HCT116 (cell line): Measurements from ENCODE around the gene PNLDC1. TPM values are rescaled to one million over a fixed set of nuclear protein-coding genes. Genes with fewer than 3 reads are reported as not detected.

Experiments used
- ATAC-seq: fragments of 200-7000 bp; cut with Tn5 transposase; 2 replicates; pipeline ENCODE4 v1.9.1; 2020; ENCODE audit warnings: mild to moderate bottlenecking, moderate library complexity
- BruUV-seq: library from RNA; stranded (reverse); fragments of 400-500 nt; replicated peaks from 2 replicates; lab custom pipeline; 2021; lab: Mats Ljungman, UMichigan
- CTCF ChIA-PET: fragments of 300-600 bp; sonication (Branson Sonifier 250); formaldehyde crosslinking; loops from one replicate; lab custom pipeline; 2021; ENCODE audit warnings: antibody characterized with exemption; lab: Charles Lee
- POLR2A ChIA-PET: fragments of 300-600, 350-600 bp; sonication (Branson Sonifier 250); formaldehyde crosslinking; loops from one replicate; lab custom pipeline; 2021; ENCODE audit warnings: antibody characterized with exemption; lab: Charles Lee
- RAD21 ChIA-PET, 2 experiments: fragments of 300-600 bp; sonication (Branson Sonifier 250); formaldehyde crosslinking; loops; one replicate each; lab custom pipeline; 2023; ENCODE audit warnings: low total read pairs in 2 of 2; ENCODE audit not compliant: uncharacterized antibody in 2 of 2, unreplicated experiment in 2 of 2, low non-redundant PET in 1 of 2; lab: Charles Lee
- DNase-seq: peaks from one replicate; pipeline ENCODE4 v3.0.0-alpha.2; 2010; ENCODE audit warnings: low read depth, low spot score
- H2AFZ ChIP-seq: fragments of 200-600 bp; shearing (Covaris generic), sonication (generic); 2 replicates; pipeline ENCODE4 v1.6.1; 2017; ENCODE audit warnings: low read depth, mixed run types, mixed read lengths, antibody characterized with exemption, low read length; ENCODE audit not compliant: poor library complexity, severe bottlenecking
- H3K27ac ChIP-seq: 2 replicates; pipeline ENCODE4 v1.5.1; 2012; ENCODE audit warnings: low read depth, low read length
- H3K27me3 ChIP-seq: fragments of 200-600 bp; sonication (generic); 2 replicates; pipeline ENCODE4 v1.6.1; 2016; ENCODE audit warnings: mixed run types, low read length, mixed read lengths; ENCODE audit not compliant: insufficient read depth
- H3K36me3 ChIP-seq, 2 experiments: fragments of 200-500 bp in 1 of 2; fragments of 200-600 bp in 1 of 2; sonication (Bioruptor generic) in 1 of 2; sonication (generic) in 1 of 2; 2 replicates each; pipeline versions ENCODE4 v1.5.1 to v1.6.1; 2014 to 2016; ENCODE audit warnings: low read length in 2 of 2, inconsistent platforms in 1 of 2, mixed read lengths in 1 of 2, mixed run types in 1 of 2; ENCODE audit not compliant: insufficient read depth in 2 of 2, control insufficient read depth in 1 of 2
- H3K4me1 ChIP-seq, 2 experiments: fragments of 200-600 bp in 1 of 2; sonication (generic) in 1 of 2; 2 replicates each; pipeline versions ENCODE4 v1.5.1 to v1.6.1; 2012 to 2017; ENCODE audit warnings: low read length in 2 of 2, inconsistent platforms in 1 of 2, mild to moderate bottlenecking in 1 of 2, mixed read lengths in 1 of 2, mixed run types in 1 of 2, moderate library complexity in 1 of 2; ENCODE audit not compliant: insufficient read depth in 2 of 2, control insufficient read depth in 1 of 2
- H3K4me2 ChIP-seq: fragments of 200-600 bp; sonication (generic); 2 replicates; pipeline ENCODE4 v1.6.1; 2017; ENCODE audit warnings: mixed run types, low read length, mixed read lengths
- H3K4me3 ChIP-seq, 2 experiments: fragments of 200-600 bp in 1 of 2; sonication (generic) in 1 of 2; replicated peaks in 1 of 2; 2 replicates each; pipeline ENCODE4 v1.5.1; 2011 to 2016; ENCODE audit warnings: low read length in 2 of 2, control low read depth in 1 of 2, low read depth in 1 of 2, mild to moderate bottlenecking in 1 of 2, mixed read lengths in 1 of 2, mixed run types in 1 of 2
- H3K79me2 ChIP-seq: fragments of 200-600 bp; sonication (generic); 2 replicates; pipeline ENCODE4 v1.6.1; 2017; ENCODE audit warnings: mild to moderate bottlenecking, mixed run types, low read length, moderate library complexity, mixed read lengths; ENCODE audit not compliant: insufficient read depth
- H3K9ac ChIP-seq: fragments of 200-600 bp; sonication (generic); 2 replicates; pipeline ENCODE4 v1.6.1; 2016; ENCODE audit warnings: low read length, mixed read lengths
- H3K9me2 ChIP-seq: fragments of 200-600 bp; sonication (generic), shearing (Covaris generic); 2 replicates; pipeline ENCODE4 v1.6.1; 2017; ENCODE audit warnings: mixed run types, mild to moderate bottlenecking, moderate library complexity; ENCODE audit not compliant: insufficient read depth
- H3K9me3 ChIP-seq, 2 experiments: fragments of 200-500 bp in 1 of 2; fragments of 200-600 bp in 1 of 2; sonication (Bioruptor generic) in 1 of 2; sonication (generic) in 1 of 2; 2 replicates each; pipeline ENCODE4 v1.6.1; 2014 to 2017; ENCODE audit warnings: low read length in 2 of 2, mixed read lengths in 2 of 2, inconsistent platforms in 1 of 2, low read depth in 1 of 2, mild to moderate bottlenecking in 1 of 2, mixed run types in 1 of 2, moderate library complexity in 1 of 2; ENCODE audit not compliant: control insufficient read depth in 1 of 2, insufficient read depth in 1 of 2
- H4K20me1 ChIP-seq: fragments of 200-600 bp; sonication (generic), shearing (Covaris generic); 2 replicates; pipeline ENCODE4 v1.6.1; 2017; ENCODE audit warnings: mixed run types, mild to moderate bottlenecking, moderate library complexity; ENCODE audit not compliant: insufficient read depth
- ATF3 ChIP-seq: IDR thresholded peaks from 2 replicates; pipeline ENCODE4 v1.6.1; 2012
- CBX3 ChIP-seq: IDR thresholded peaks from 2 replicates; pipeline ENCODE4 v1.6.1; 2012; ENCODE audit warnings: low read depth
- EGR1 ChIP-seq: IDR thresholded peaks from 2 replicates; pipeline ENCODE4 v1.6.1; 2012; ENCODE audit warnings: low read depth
- EZH2 ChIP-seq: fragments of 200-600 bp; sonication (generic); IDR thresholded peaks from 2 replicates; pipeline ENCODE4 v1.6.1; 2017; ENCODE audit warnings: antibody characterized with exemption, mixed run types
- EZH2phosphoT487 ChIP-seq: fragments of 200-600 bp; IDR thresholded peaks from 2 replicates; pipeline ENCODE4 v1.6.1; 2018; ENCODE audit warnings: antibody characterized with exemption, borderline replicate concordance
- MAX ChIP-seq: IDR thresholded peaks from 2 replicates; pipeline ENCODE4 v1.6.1; 2012
- POLR2AphosphoS5 ChIP-seq: IDR thresholded peaks from 2 replicates; pipeline ENCODE4 v1.6.1; 2011; ENCODE audit warnings: mild to moderate bottlenecking, low read depth, low read length, moderate library complexity
- SP1 ChIP-seq: IDR thresholded peaks from 2 replicates; pipeline ENCODE4 v1.6.1; 2012; ENCODE audit warnings: low read depth
- YY1 ChIP-seq: IDR thresholded peaks from 2 replicates; pipeline ENCODE4 v1.6.1; 2011; ENCODE audit warnings: low read length, low read depth, moderate library complexity, mild to moderate bottlenecking; ENCODE audit not compliant: insufficient replicate concordance; ENCODE audit errors: extremely low read depth
- ZBTB33 ChIP-seq: IDR thresholded peaks from 2 replicates; pipeline ENCODE4 v1.6.1; 2011; ENCODE audit warnings: mild to moderate bottlenecking, low read length, moderate library complexity; ENCODE audit not compliant: insufficient replicate concordance; ENCODE audit errors: extremely low read depth
- ZFX ChIP-seq: fragments of 450-650 bp; IDR thresholded peaks from 2 replicates; pipeline ENCODE4 v1.6.1; 2017
- ZNF274 ChIP-seq: fragments of 200-500 bp; sonication (Bioruptor generic); IDR thresholded peaks from 2 replicates; pipeline ENCODE4 v1.6.1; 2014; ENCODE audit warnings: mild to moderate bottlenecking, low read depth, low read length, inconsistent platforms
- intact Hi-C: fragments of 100-400 bp; cut with micrococcal nuclease; formaldehyde crosslinking; loops from 2 replicates; pipeline ENCODE4 v1.10.0; 2022
- total RNA-seq: library from RNA; stranded (reverse); gene quantifications from one replicate; pipeline ENCODE4 v1.2.1, GENCODE V29; 2021; ENCODE audit not compliant: unreplicated experiment

Gene PNLDC1
- total RNA-seq, 1 experiment from 2014 or later, result 0.37 TPM

- Histone ChIP-seq H3K27me3 (no peaks in the 10 kb centered on the region), H3K36me3 (no peaks in the 10 kb centered on the region), H4K20me1 (no peaks in the 10 kb centered on the region), H3K4me1 (no peaks in the 10 kb centered on the region), H3K9ac (no peak overlapping the region), H3K4me3 (no peak overlapping the region), H3K27ac (no peak overlapping the region), H3K9me3 (no peaks in the 10 kb centered on the region), H2AFZ (no peak overlapping the region), H3K4me2 (no peak overlapping the region), H3K79me2 (no peaks in the 10 kb centered on the region), H3K9me2 (no peaks in the 10 kb centered on the region)
- ChIA-PET CTCF (no interaction called here), POLR2A (no interaction called here), RAD21 (no interaction called here)
- TF ChIP-seq ZNF274, result no peak
- TF ChIP-seq EZH2, result no peak
- TF ChIP-seq EZH2phosphoT487, result no peak
- no peak for TF ChIP-seq EGR1
- no peak for TF ChIP-seq CBX3
- no peak for TF ChIP-seq ZFX
- no peak for TF ChIP-seq ZBTB33
- DNase-seq, result no peak
- intact Hi-C loops, result no loop called here
- BruUV-seq, result no TSS peak
- no peak for ATAC-seq
Observed at GRCh38 chr6:159809149-159809548, 9.1 kb downstream of the PNLDC1 start.

GRCh38 chr6:159813781-159814180 is 13.7 kb downstream of the PNLDC1 start:
- DNase-seq (no peak), ATAC-seq (no peak)
- Histone ChIP-seq H3K4me2 (no peak overlapping the region), H3K9me2 (no peaks in the 10 kb centered on the region), H3K27me3 (no peaks in the 10 kb centered on the region), H3K79me2 (no peaks in the 10 kb centered on the region), H3K4me3 (no peak overlapping the region), H3K4me1 (no peaks in the 10 kb centered on the region), H3K36me3 (no peaks in the 10 kb centered on the region), H3K9me3 (no peaks in the 10 kb centered on the region), H2AFZ (no peak overlapping the region), H4K20me1 (no peaks in the 10 kb centered on the region), H3K9ac (no peak overlapping the region), H3K27ac (no peak overlapping the region)
- RAD21 ChIA-PET, result no interaction called here
- CTCF ChIA-PET, result no interaction called here
- POLR2A ChIA-PET, result no interaction called here
- BruUV-seq, result no TSS peak
- intact Hi-C loops, result no loop called here
- TF ChIP-seq ATF3 (no peak), MAX (no peak), POLR2AphosphoS5 (no peak), SP1 (no peak), YY1 (no peak), ZBTB33 (no peak)
